C4-2B (cell line): Measurements from ENCODE around the gene ZNF771.

Experiments used
- ZFX ChIP-seq: fragments of 450-650 bp; IDR thresholded peaks from 2 replicates; pipeline ENCODE4 v1.6.1; 2017
- TF ChIP-seq, protein P1 (sequence below): fragments of 450-650 bp; conservative IDR thresholded peaks from 2 replicates; pipeline ENCODE4 v1.5.1; 2017; ENCODE audit warnings: mild to moderate bottlenecking

DNA sequence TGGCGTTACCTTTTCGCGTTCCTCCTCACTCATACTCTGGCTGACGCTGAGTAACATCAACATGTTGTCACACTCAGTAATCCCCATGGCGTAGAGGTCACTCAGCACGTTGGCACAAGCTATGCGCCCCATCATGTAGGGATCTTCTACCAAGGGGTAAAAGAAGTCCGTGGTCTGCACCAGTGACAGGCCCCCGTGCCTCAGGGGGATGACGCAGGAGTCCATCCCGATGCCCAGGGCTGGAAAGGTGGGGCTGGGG lies 37.7 kb downstream of the ZNF771 start:
- TF ChIP-seq, protein P1, sequence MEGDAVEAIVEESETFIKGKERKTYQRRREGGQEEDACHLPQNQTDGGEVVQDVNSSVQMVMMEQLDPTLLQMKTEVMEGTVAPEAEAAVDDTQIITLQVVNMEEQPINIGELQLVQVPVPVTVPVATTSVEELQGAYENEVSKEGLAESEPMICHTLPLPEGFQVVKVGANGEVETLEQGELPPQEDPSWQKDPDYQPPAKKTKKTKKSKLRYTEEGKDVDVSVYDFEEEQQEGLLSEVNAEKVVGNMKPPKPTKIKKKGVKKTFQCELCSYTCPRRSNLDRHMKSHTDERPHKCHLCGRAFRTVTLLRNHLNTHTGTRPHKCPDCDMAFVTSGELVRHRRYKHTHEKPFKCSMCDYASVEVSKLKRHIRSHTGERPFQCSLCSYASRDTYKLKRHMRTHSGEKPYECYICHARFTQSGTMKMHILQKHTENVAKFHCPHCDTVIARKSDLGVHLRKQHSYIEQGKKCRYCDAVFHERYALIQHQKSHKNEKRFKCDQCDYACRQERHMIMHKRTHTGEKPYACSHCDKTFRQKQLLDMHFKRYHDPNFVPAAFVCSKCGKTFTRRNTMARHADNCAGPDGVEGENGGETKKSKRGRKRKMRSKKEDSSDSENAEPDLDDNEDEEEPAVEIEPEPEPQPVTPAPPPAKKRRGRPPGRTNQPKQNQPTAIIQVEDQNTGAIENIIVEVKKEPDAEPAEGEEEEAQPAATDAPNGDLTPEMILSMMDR, result no peak
- no peak for TF ChIP-seq ZFX
